ENCODE results near the gene GGCX. TPM values are rescaled to one million over a fixed set of nuclear protein-coding genes. Genes with fewer than 3 reads are reported as not detected.

The GGCX gene
- total and polyA plus RNA-seq, 2 experiments from 2014 or later: 24.3 to 32.0 TPM

DNA sequence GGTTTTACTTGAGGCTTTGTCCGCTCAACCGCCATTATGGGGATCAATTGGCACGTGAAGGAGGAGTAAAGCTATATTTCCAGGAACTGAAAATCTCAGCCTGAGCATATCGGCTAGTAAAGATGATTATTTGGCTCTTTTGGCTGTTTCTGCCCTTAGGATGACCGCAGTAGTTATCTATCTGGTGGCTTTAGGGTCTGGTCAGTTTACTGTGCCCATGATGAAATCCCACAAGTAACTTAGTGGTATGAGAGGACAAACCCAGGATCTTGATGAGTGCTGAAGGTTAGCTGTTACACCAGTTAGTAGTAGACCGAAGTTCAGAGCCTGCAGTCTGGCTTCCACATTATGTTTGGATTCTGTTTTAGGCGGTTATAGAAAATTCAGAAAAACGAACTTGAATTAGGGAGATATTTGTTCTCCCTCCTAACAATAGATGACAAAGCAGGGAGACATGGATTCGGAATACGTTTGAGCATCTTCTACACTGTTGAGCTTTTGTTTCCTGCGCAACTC, 21.1 kb downstream of the GGCX start:
- Histone ChIP-seq H3K4me3 (peak overlapping the region; percentile 98), H3K36me3 (peaks cover 43% of the 10 kb centered on the region), H3K4me1 (ENCODE audit: low read depth) (peaks cover 25% of the 10 kb centered on the region), H3K9me3 (ENCODE audit: low read depth) (no peaks in the 10 kb centered on the region), H3K27me3 (no peaks in the 10 kb centered on the region), H3K27ac (peak overlapping the region; percentile 100)
- TF ChIP-seq, protein P1, sequence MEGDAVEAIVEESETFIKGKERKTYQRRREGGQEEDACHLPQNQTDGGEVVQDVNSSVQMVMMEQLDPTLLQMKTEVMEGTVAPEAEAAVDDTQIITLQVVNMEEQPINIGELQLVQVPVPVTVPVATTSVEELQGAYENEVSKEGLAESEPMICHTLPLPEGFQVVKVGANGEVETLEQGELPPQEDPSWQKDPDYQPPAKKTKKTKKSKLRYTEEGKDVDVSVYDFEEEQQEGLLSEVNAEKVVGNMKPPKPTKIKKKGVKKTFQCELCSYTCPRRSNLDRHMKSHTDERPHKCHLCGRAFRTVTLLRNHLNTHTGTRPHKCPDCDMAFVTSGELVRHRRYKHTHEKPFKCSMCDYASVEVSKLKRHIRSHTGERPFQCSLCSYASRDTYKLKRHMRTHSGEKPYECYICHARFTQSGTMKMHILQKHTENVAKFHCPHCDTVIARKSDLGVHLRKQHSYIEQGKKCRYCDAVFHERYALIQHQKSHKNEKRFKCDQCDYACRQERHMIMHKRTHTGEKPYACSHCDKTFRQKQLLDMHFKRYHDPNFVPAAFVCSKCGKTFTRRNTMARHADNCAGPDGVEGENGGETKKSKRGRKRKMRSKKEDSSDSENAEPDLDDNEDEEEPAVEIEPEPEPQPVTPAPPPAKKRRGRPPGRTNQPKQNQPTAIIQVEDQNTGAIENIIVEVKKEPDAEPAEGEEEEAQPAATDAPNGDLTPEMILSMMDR (IDR thresholded peaks at IDR 0.05; ENCODE audit: low read depth, low read length): no peak
- DNase-seq (ENCODE audit: low read depth in 1 of 2, low spot score in 1 of 2): peak in 1 of 2 donors; percentile 43

DNA sequence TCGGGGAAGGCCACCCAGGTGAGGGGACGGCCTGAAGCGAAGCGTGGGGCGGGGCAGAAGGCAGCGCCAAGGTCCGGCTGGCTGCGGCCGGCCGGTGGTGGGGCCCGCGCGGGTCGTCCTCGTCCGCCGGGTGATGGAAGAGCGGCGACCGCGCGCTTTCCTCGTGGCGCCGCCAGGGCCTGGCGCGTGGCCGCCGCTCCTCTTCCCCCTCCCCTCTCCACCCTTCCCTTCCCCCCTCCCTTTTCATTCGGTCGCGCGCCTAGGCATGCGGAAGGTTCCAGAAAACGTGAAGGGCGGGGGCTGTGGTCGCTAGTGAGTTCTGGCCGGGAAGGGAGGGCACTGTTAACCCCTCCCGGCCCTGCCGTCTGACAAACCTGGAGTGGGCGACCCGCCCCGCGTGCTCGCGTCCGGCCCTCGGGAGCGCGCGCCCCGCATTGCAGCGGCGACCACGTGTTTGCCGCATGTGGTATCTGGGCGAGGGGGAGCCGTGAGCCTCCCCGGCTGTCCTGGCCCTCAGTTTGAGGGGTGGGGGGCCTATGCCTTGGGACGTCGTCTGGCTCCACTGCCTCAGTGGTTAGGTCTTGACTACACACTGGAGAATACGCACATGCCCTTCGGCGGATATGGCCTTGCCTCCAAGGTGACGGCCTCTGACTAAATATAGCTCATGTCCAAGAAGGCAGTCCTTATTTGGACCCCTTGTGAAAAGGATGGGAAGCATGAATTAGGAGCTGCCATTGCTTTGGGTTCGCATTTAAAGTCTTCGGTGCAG, 21.7 kb downstream of the GGCX start:
- TF ChIP-seq, protein P1 (IDR thresholded peaks at IDR 0.05; ENCODE audit: low read depth, low read length): no peak
- Histone ChIP-seq H3K9me3 (ENCODE audit: low read depth) (no peaks in the 10 kb centered on the region), H3K4me1 (ENCODE audit: low read depth) (peaks cover 29% of the 10 kb centered on the region), H3K27me3 (no peaks in the 10 kb centered on the region), H3K36me3 (peaks cover 37% of the 10 kb centered on the region), H3K4me3 (peak overlapping the region; percentile 98), H3K27ac (peak overlapping the region; percentile 100)
- DNase-seq (ENCODE audit: low read depth in 1 of 2, low spot score in 1 of 2): peak; percentile 76 to 79

DNA sequence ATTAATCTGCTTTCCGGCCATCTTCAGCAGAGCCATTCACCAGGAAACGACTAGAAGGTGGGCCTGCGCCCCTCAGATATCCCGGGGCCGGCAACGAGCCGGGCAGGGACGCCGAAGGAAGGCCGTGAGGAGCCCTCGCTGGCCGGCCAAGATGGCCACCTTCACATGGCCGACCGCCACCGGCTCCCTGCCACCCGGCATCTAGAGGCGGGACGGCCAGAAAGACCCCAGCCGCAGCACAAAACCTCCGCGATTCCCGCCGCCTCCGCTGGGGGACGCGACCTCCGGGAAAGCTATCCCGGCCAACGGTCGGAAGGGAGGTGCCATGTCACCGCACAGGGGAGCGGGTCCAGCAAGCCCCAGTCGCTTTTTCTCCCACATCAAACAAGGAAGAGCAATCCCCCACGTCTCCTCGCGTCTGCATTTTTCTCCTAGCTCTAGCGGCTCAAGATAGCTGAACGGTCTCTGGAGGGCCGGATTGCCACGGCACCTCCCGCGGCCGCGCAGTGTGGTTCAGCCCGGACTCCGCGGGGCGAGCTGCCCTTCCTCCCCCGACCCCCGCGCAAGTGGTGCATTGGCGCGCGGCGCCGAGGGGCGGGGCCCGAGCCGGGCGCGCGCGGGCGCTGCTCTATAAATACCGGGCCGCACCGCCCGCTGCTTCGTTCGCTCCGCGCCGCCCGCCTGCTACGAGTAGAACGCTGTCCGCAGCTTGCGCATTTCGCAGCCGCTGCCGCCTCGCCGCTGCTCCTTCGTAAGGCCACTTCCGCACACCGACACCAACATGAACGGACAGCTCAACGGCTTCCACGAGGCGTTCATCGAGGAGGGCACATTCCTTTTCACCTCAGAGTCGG, 22.6 kb downstream of the GGCX start, which contains the start of gene MAT2A:
Gene MAT2A, plus strand, starts transcription at position 662 of the 854 bp plus-strand sequence. Its CDS starts 120 bp downstream, at position 782.
- Histone ChIP-seq H3K4me1 (ENCODE audit: low read depth) (peaks cover 29% of the 10 kb centered on the region), H3K36me3 (peaks cover 32% of the 10 kb centered on the region), H3K27ac (peak within 1 kb of the TSS; percentile 100), H3K4me3 (peak within 1 kb of the TSS; percentile 98), H3K27me3 (no peaks in the 10 kb centered on the region), H3K9me3 (ENCODE audit: low read depth) (no peaks in the 10 kb centered on the region)
- DNase-seq (ENCODE audit: low read depth in 1 of 2, low spot score in 1 of 2): peak; percentile 94 to 96
- TF ChIP-seq, protein P1 (IDR thresholded peaks at IDR 0.05; ENCODE audit: low read depth, low read length): peak; percentile 75

DNA sequence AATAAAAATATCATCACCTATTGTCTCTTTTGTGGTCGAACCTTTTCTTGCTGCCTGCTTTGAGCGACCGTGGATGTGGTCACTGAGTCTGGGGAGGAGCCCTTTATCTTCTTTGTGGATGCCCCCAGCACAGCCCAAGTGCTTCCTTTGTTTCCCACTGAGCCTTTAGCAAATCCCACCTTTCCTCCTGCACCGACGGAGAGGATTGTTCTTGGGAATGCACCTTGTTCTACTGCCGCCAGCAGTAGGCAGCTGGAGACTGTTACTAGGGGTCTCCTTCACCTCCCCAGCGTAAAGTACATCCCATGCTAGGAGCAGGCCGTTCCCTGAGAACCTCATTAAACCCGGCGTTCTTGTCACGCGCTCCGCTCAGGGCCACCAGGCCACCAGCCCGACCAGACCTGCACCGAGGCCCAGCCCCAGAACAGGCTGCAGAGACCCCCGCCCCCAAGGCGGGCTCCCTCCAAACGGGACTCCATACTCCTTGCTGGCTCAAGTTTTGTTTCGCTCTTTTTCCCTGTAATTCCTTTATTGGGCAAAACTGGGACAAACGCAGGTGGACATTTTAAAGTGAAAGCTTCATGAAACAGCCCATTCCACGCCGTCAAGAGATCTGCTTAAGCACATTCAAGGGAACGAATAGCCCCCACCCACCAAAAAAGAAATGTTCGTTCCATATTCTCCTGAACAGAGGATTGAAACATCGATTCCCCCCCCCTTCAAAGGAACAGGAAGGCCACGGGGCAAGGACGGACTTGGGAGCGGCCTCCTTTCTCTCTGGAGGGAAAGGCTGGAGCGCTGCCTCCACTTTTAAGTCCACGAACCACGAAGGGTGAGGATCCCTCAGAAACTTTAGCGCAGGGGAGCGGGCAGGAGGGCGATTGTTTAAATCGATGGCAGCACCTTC, 23.4 kb downstream of the GGCX start:
- TF ChIP-seq, protein P1 (IDR thresholded peaks at IDR 0.05; ENCODE audit: low read depth, low read length): no peak
- H3K9me3 ChIP-seq (ENCODE audit: low read depth): no peaks in the 10 kb centered on the region
- no peaks in the 10 kb centered on the region for H3K27me3 ChIP-seq
- H3K4me3 ChIP-seq: peak overlapping the region; percentile 98
- H3K27ac ChIP-seq: peak overlapping the region; percentile 100
- H3K4me1 ChIP-seq (ENCODE audit: low read depth): peaks cover 29% of the 10 kb centered on the region
- H3K36me3 ChIP-seq: peaks cover 23% of the 10 kb centered on the region
- peak; percentile 48 to 74 for DNase-seq (ENCODE audit: low read depth in 1 of 2, low spot score in 1 of 2)
